HepG2 (cell line): ENCODE results near the gene TMEM31.

ENCODE experiments used
- ATF2 ChIP-seq: sonication (generic); formaldehyde crosslinking; IDR thresholded peaks from 2 replicates; pipeline ENCODE4 v1.4.0; 2020; ENCODE audit warnings: missing genetic modification reagents
- MNT ChIP-seq: fragments of 450-650 bp; IDR thresholded peaks from 2 replicates; pipeline ENCODE4 v1.6.1; 2016
- MXD1 ChIP-seq: sonication (generic); formaldehyde crosslinking; IDR thresholded peaks from 2 replicates; pipeline ENCODE4 v1.4.0; 2020; ENCODE audit warnings: mild to moderate bottlenecking, missing genetic modification reagents
- NR3C1 ChIP-seq: sonication (generic); formaldehyde crosslinking; IDR thresholded peaks from 2 replicates; pipeline ENCODE4 v1.4.0; 2020; ENCODE audit warnings: missing genetic modification reagents
- PHF21A ChIP-seq: sonication (generic); formaldehyde crosslinking; IDR thresholded peaks from 2 replicates; pipeline ENCODE4 v1.5.0; 2020; ENCODE audit warnings: mild to moderate bottlenecking, missing genetic modification reagents
- PLSCR1 ChIP-seq: sonication (generic); formaldehyde crosslinking; IDR thresholded peaks from 2 replicates; pipeline ENCODE4 v1.5.0; 2020; ENCODE audit warnings: missing genetic modification reagents, mild to moderate bottlenecking, borderline replicate concordance
- POLR2AphosphoS5 ChIP-seq: IDR thresholded peaks from 2 replicates; pipeline ENCODE4 v1.6.1; 2012; ENCODE audit warnings: low read depth, low read length

- TF ChIP-seq MNT: no peak
- no peak for TF ChIP-seq PHF21A
- no peak for TF ChIP-seq POLR2AphosphoS5
- no peak for TF ChIP-seq ATF2 (CRISPR knock-in tag)
- no peak for TF ChIP-seq MXD1
- TF ChIP-seq PLSCR1 (CRISPR knock-in tag): no peak
- TF ChIP-seq NR3C1 (CRISPR knock-in tag): no peak
Observed at GRCh38 chrX:103710609-103711008, at the start of gene TMEM31.
